Caco-2 (cell line): Measurements from ENCODE around the gene ASH1L. TPM values are rescaled to one million over a fixed set of nuclear protein-coding genes. Genes with fewer than 3 reads are reported as not detected.

Experiments used
- BruUV-seq: library from RNA; stranded (reverse); fragments of 400-500 nt; replicated peaks from 2 replicates; lab custom pipeline; 2021; lab: Mats Ljungman, UMichigan
- CTCF ChIA-PET: fragments of 300-600 bp; sonication (Branson Sonifier 250); formaldehyde crosslinking; loops from one replicate; lab custom pipeline; 2022; ENCODE audit warnings: antibody characterized with exemption; lab: Charles Lee
- POLR2A ChIA-PET: fragments of 300-600 bp; sonication (Branson Sonifier 250); formaldehyde crosslinking; loops from one replicate; lab custom pipeline; 2022; ENCODE audit warnings: antibody characterized with exemption; lab: Charles Lee
- DNase-seq, 2 experiments: peaks; one replicate each; pipeline versions ENCODE4 v3.0.0 to v3.0.0-alpha.2; 2020 to 2022
- H3K27me3 ChIP-seq: replicated peaks from 2 replicates; pipeline ENCODE4 v1.6.0; 2011; ENCODE audit warnings: low read length; ENCODE audit not compliant: control insufficient read depth, insufficient read depth
- H3K36me3 ChIP-seq: 2 replicates; pipeline ENCODE4 v1.5.1; 2011; ENCODE audit warnings: low read length; ENCODE audit not compliant: control insufficient read depth, insufficient read depth
- H3K4me1 ChIP-seq: fragments of 250-450 bp; sonication (Bioruptor Pico); 2 replicates; pipeline ENCODE4 v1.5.1; 2020; ENCODE audit warnings: mild to moderate bottlenecking
- H3K4me3 ChIP-seq: 2 replicates; pipeline ENCODE4 v1.5.1; 2011; ENCODE audit warnings: low read depth, mild to moderate bottlenecking, control low read depth, low read length
- H3K9me3 ChIP-seq: fragments of 250-450 bp; sonication (Bioruptor Pico); 2 replicates; pipeline ENCODE4 v1.5.1; 2020; ENCODE audit warnings: mild to moderate bottlenecking, moderate library complexity
- H3K27ac Mint-ChIP-seq: one replicate; pipeline ENCODE4 v1.8.0; 2022; ENCODE audit warnings: mixed read lengths; ENCODE audit not compliant: unreplicated experiment
- H3K27me3 Mint-ChIP-seq: one replicate; pipeline ENCODE4 v1.8.0; 2022; ENCODE audit warnings: mixed read lengths; ENCODE audit not compliant: insufficient read depth, unreplicated experiment
- H3K36me3 Mint-ChIP-seq: one replicate; pipeline ENCODE4 v1.8.0; 2022; ENCODE audit warnings: mild to moderate bottlenecking, mixed read lengths; ENCODE audit not compliant: insufficient read depth, unreplicated experiment
- H3K4me1 Mint-ChIP-seq: one replicate; pipeline ENCODE4 v1.8.0; 2022; ENCODE audit warnings: low read depth, mixed read lengths; ENCODE audit not compliant: unreplicated experiment
- H3K4me3 Mint-ChIP-seq: one replicate; pipeline ENCODE4 v1.8.0; 2022; ENCODE audit warnings: mild to moderate bottlenecking, moderate library complexity, mixed read lengths; ENCODE audit not compliant: unreplicated experiment
- H3K9me3 Mint-ChIP-seq: one replicate; pipeline ENCODE4 v1.8.0; 2022; ENCODE audit warnings: mixed read lengths; ENCODE audit not compliant: unreplicated experiment
- intact Hi-C: fragments of 100-400 bp; cut with micrococcal nuclease; formaldehyde crosslinking; loops from one replicate; pipeline ENCODE4 v1.10.0; 2022; ENCODE audit not compliant: unreplicated experiment
- total RNA-seq: library from RNA; stranded (reverse); gene quantifications from 2 replicates; pipeline ENCODE4 v1.2.3, GENCODE V29; 2022
- TF ChIP-seq, protein P1 (sequence below), 2 experiments: fragments of 200-600 bp in 1 of 2; IDR thresholded peaks; 1 replicate in 1 of 2; 2 replicates in 1 of 2; pipeline versions ENCODE4 v1.5.1 to v1.8.0; 2011 to 2022; ENCODE audit warnings: antibody characterized with exemption in 1 of 2, control low read depth in 1 of 2, inconsistent platforms in 1 of 2, low read depth in 1 of 2, low read length in 1 of 2, mild to moderate bottlenecking in 1 of 2, moderate library complexity in 1 of 2; ENCODE audit not compliant: insufficient read depth in 1 of 2, severe bottlenecking in 1 of 2, unreplicated experiment in 1 of 2

ASH1L gene
- total RNA-seq, 1 experiment from 2014 or later = 39.4 TPM

GRCh38 chr1:155379631-155380090 is 182.9 kb downstream of the ASH1L start:
- Histone ChIP-seq H3K9me3 (no peaks in the 10 kb centered on the region), H3K27me3 (no peaks in the 10 kb centered on the region), H3K4me1 (no peaks in the 10 kb centered on the region), H3K36me3 (no peaks in the 10 kb centered on the region), H3K4me3 (no peak overlapping the region)
- intact Hi-C loops = no loop called here
- Mint-ChIP-seq H3K36me3 (peaks cover 64% of the 10 kb centered on the region), H3K27me3 (no peaks in the 10 kb centered on the region), H3K4me3 (no peak overlapping the region), H3K27ac (no peak overlapping the region), H3K4me1 (no peaks in the 10 kb centered on the region), H3K9me3 (no peaks in the 10 kb centered on the region)
- no TSS peak for BruUV-seq
- TF ChIP-seq, protein P1, sequence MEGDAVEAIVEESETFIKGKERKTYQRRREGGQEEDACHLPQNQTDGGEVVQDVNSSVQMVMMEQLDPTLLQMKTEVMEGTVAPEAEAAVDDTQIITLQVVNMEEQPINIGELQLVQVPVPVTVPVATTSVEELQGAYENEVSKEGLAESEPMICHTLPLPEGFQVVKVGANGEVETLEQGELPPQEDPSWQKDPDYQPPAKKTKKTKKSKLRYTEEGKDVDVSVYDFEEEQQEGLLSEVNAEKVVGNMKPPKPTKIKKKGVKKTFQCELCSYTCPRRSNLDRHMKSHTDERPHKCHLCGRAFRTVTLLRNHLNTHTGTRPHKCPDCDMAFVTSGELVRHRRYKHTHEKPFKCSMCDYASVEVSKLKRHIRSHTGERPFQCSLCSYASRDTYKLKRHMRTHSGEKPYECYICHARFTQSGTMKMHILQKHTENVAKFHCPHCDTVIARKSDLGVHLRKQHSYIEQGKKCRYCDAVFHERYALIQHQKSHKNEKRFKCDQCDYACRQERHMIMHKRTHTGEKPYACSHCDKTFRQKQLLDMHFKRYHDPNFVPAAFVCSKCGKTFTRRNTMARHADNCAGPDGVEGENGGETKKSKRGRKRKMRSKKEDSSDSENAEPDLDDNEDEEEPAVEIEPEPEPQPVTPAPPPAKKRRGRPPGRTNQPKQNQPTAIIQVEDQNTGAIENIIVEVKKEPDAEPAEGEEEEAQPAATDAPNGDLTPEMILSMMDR (IDR thresholded peaks at IDR 0.05; ENCODE audit: insufficient read depth in 1 of 2, low read depth in 1 of 2, low read length in 1 of 2, severe bottlenecking in 1 of 2, unreplicated experiment in 1 of 2) = no peak
- no peak for DNase-seq
- ChIA-PET POLR2A (no interaction called here), CTCF (no interaction called here)

DNA sequence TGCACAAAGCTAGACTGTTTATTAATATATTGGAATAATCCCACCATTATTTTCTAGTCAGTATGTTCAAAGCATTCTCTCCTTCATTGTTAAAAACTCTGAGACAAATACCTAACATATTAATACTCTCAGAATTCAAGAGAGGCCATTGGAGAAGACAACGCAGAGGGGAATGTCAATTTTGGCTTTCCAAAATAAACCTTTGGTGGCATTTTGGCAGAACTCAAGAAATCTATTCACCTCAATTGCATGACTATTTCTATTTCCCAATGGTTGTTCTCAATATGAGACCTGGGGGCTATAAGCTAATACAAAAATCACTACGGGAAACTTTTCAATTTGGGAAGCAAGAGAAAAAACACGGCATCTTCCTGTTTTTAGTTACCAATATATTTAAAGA is 183.4 kb downstream of the ASH1L start:
- CTCF ChIA-PET = no interaction called here
- TF ChIP-seq, protein P1 (IDR thresholded peaks at IDR 0.05; ENCODE audit: insufficient read depth in 1 of 2, low read depth in 1 of 2, low read length in 1 of 2, severe bottlenecking in 1 of 2, unreplicated experiment in 1 of 2) = no peak

DNA sequence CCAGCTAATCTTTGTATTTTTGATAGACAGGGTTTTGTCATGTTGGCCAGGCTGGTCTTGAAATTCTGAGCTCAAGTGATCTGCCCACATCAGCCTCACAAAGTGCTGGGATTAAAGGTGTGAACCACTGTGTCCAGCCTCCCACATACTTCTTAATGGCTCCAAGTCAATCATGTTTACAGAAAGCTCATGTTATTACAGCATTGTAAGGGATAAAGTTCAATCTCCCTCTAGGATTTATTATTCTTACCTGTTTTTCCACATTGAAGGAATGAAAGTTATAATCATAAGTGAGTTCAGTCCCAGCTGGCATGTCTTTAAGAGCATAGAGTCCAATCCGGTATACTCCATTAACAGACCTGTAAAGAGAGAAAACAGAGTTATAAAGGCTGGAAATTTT is 202.6 kb downstream of the ASH1L start:
- H3K36me3 Mint-ChIP-seq = peaks cover 45% of the 10 kb centered on the region
- no peaks in the 10 kb centered on the region for H3K4me1 ChIP-seq
- no peaks in the 10 kb centered on the region for H3K27me3 Mint-ChIP-seq

More for the DNA sequence above, 183.4 kb downstream of the ASH1L start:
- no TSS peak for BruUV-seq
- H3K27ac Mint-ChIP-seq = no peak overlapping the region
- Histone ChIP-seq H3K9me3 (no peaks in the 10 kb centered on the region), H3K36me3 (no peaks in the 10 kb centered on the region; the same call in 1 of the 2 replicates), H3K4me3 (no peak overlapping the region), H3K27me3 (no peaks in the 10 kb centered on the region), H3K4me1 (no peaks in the 10 kb centered on the region)
- DNase-seq = no peak
- no peaks in the 10 kb centered on the region for H3K9me3 Mint-ChIP-seq
- H3K36me3 Mint-ChIP-seq = peaks cover 64% of the 10 kb centered on the region
- no peaks in the 10 kb centered on the region for H3K4me1 Mint-ChIP-seq
- intact Hi-C loops = no loop called here
- H3K4me3 Mint-ChIP-seq = no peak overlapping the region
- H3K27me3 Mint-ChIP-seq = no peaks in the 10 kb centered on the region
- POLR2A ChIA-PET = interaction anchor here (0.6 kb wide), 1 partner anchor 166 kb away, joined by 5 read pairs; no protein-coding TSS in a partner anchor

More for the DNA sequence above, 202.6 kb downstream of the ASH1L start:
- Mint-ChIP-seq H3K9me3 (no peaks in the 10 kb centered on the region), H3K4me1 (no peaks in the 10 kb centered on the region), H3K27ac (no peak overlapping the region), H3K4me3 (no peak overlapping the region)
- no TSS peak for BruUV-seq
- ChIA-PET CTCF (no interaction called here), POLR2A (no interaction called here)
- Histone ChIP-seq H3K4me3 (no peak overlapping the region), H3K36me3 (no peaks in the 10 kb centered on the region; the same call in 1 of the 2 replicates), H3K9me3 (no peaks in the 10 kb centered on the region), H3K27me3 (no peaks in the 10 kb centered on the region)
- TF ChIP-seq, protein P1 (IDR thresholded peaks at IDR 0.05; ENCODE audit: insufficient read depth in 1 of 2, low read depth in 1 of 2, low read length in 1 of 2, severe bottlenecking in 1 of 2, unreplicated experiment in 1 of 2) = no peak
- DNase-seq = no peak
- intact Hi-C loops = no loop called here
